ENCODE measurements around the gene DNAH6.
"Not testable (repeated sequence)": the region's sequence is repeated elsewhere in the genome, so short reads cannot be mapped to it uniquely, and the experiment has no call there.

Gene DNAH6

GRCh38 chr2:84498150-84498799, 18.0 kb upstream of the DNAH6 start:
- DNase-seq, result no peak

GRCh38 chr2:84511024-84511423, 5.3 kb upstream of the DNAH6 start:
- not testable (repeated sequence) for DNase-seq

GRCh38 chr2:84515788-84516187, 510 bp upstream of the DNAH6 start:
- no peak for DNase-seq

- no peak for DNase-seq
Measured at GRCh38 chr2:84519332-84519957, 3.1 kb downstream of the DNAH6 start.

- DNase-seq, result no peak
Measured at GRCh38 chr2:84526562-84526961, 10.3 kb downstream of the DNAH6 start.

GRCh38 chr2:84527137-84528129, 11.1 kb downstream of the DNAH6 start:
- DNase-seq, result no peak

GRCh38 chr2:84532291-84532690, 16.0 kb downstream of the DNAH6 start:
- DNase-seq, result no peak

- no peak for DNase-seq
Measured at GRCh38 chr2:84534225-84534624, 17.9 kb downstream of the DNAH6 start.

- no peak for DNase-seq
Measured at GRCh38 chr2:84537251-84537650, 21.0 kb downstream of the DNAH6 start.

GRCh38 chr2:84539729-84540128, 23.4 kb downstream of the DNAH6 start:
- DNase-seq, result no peak

- no peak for DNase-seq
Measured at GRCh38 chr2:84545005-84545404, 28.7 kb downstream of the DNAH6 start.

GRCh38 chr2:84546551-84546950, 30.3 kb downstream of the DNAH6 start:
- DNase-seq, result no peak

GRCh38 chr2:84548303-84548702, 32.0 kb downstream of the DNAH6 start:
- no peak for DNase-seq

- DNase-seq, result no peak
Measured at GRCh38 chr2:84550916-84551315, 34.6 kb downstream of the DNAH6 start.

GRCh38 chr2:84551526-84551925, 35.2 kb downstream of the DNAH6 start:
- not testable (repeated sequence) for DNase-seq

- DNase-seq, result no peak
Measured at GRCh38 chr2:84556190-84556589, 39.9 kb downstream of the DNAH6 start.

GRCh38 chr2:84559838-84560237, 43.5 kb downstream of the DNAH6 start:
- DNase-seq, result no peak

- DNase-seq, result no peak
Measured at GRCh38 chr2:84579661-84580060, 63.4 kb downstream of the DNAH6 start.

GRCh38 chr2:84603911-84604310, 87.6 kb downstream of the DNAH6 start:
- DNase-seq, result no peak

- DNase-seq, result no peak
Measured at GRCh38 chr2:84613082-84613481, 96.8 kb downstream of the DNAH6 start.

GRCh38 chr2:84619794-84620371, 103.6 kb downstream of the DNAH6 start:
- no peak for DNase-seq

GRCh38 chr2:84628486-84628885, 112.2 kb downstream of the DNAH6 start:
- no peak for DNase-seq

GRCh38 chr2:84629550-84629949, 113.3 kb downstream of the DNAH6 start:
- DNase-seq, result no peak
